ENCODE data around the gene ERBB2.

The ERBB2 gene

GRCh38 chr17:39736319-39737165 is 36.7 kb downstream of the ERBB2 start:
- TF ChIP-seq CTCF (conservative IDR thresholded peaks at IDR 0.05), result no peak
- no peak for TF ChIP-seq ZFX (IDR thresholded peaks at IDR 0.05)

GRCh38 chr17:39737206-39737759 is 37.4 kb downstream of the ERBB2 start:
- TF ChIP-seq ZFX (IDR thresholded peaks at IDR 0.05), result no peak
- no peak for TF ChIP-seq CTCF (conservative IDR thresholded peaks at IDR 0.05)
- peak overlapping the region; percentile 85 for H3K27ac ChIP-seq

More at GRCh38 chr17:39736319-39737165, 36.7 kb downstream of the ERBB2 start:
- peak overlapping the region; percentile 85 for H3K27ac ChIP-seq

- H3K27ac ChIP-seq, result peak within 1 kb of the TSS; percentile 85
- no peak for TF ChIP-seq ZFX (IDR thresholded peaks at IDR 0.05)
- no peak for TF ChIP-seq CTCF (conservative IDR thresholded peaks at IDR 0.05)
These were observed 38.1 kb downstream of the ERBB2 start, which contains the start of gene GRB7 for GRCh38 chr17:39737760-39738567. Gene GRB7, plus strand, starts transcription at chr17:39737938. Its CDS starts 4,364 bp downstream, at chr17:39742302.

- peak overlapping the region; percentile 85 for H3K27ac ChIP-seq
These were observed 38.7 kb downstream of the ERBB2 start for GRCh38 chr17:39738568-39738901.

GRCh38 chr17:39738983-39739884 is 39.4 kb downstream of the ERBB2 start:
- TF ChIP-seq CTCF (conservative IDR thresholded peaks at IDR 0.05), result no peak
- no peak for TF ChIP-seq ZFX (IDR thresholded peaks at IDR 0.05)
- H3K27ac ChIP-seq, result peak overlapping the region; percentile 85

More at GRCh38 chr17:39738568-39738901, 38.7 kb downstream of the ERBB2 start:
- TF ChIP-seq CTCF (conservative IDR thresholded peaks at IDR 0.05) (no peak), ZFX (IDR thresholded peaks at IDR 0.05) (no peak)

GRCh38 chr17:39739885-39740356 is 40.1 kb downstream of the ERBB2 start:
- TF ChIP-seq ZFX (IDR thresholded peaks at IDR 0.05) (no peak), CTCF (conservative IDR thresholded peaks at IDR 0.05) (no peak)

More at GRCh38 chr17:39739885-39740356, 40.1 kb downstream of the ERBB2 start:
- H3K27ac ChIP-seq, result peak overlapping the region; percentile 85
